Caco-2 (cell line): Measurements from ENCODE around the gene CMTR1. TPM values are rescaled to one million over a fixed set of nuclear protein-coding genes. Genes with fewer than 3 reads are reported as not detected.

Experiments used
- BruUV-seq: library from RNA; stranded (reverse); fragments of 400-500 nt; replicated peaks from 2 replicates; lab custom pipeline; 2021; lab: Mats Ljungman, UMichigan
- CTCF ChIA-PET: fragments of 300-600 bp; sonication (Branson Sonifier 250); formaldehyde crosslinking; loops from one replicate; lab custom pipeline; 2022; ENCODE audit warnings: antibody characterized with exemption; lab: Charles Lee
- POLR2A ChIA-PET: fragments of 300-600 bp; sonication (Branson Sonifier 250); formaldehyde crosslinking; loops from one replicate; lab custom pipeline; 2022; ENCODE audit warnings: antibody characterized with exemption; lab: Charles Lee
- DNase-seq, 2 experiments: peaks; one replicate each; pipeline versions ENCODE4 v3.0.0 to v3.0.0-alpha.2; 2020 to 2022
- H3K27me3 ChIP-seq: replicated peaks from 2 replicates; pipeline ENCODE4 v1.6.0; 2011; ENCODE audit warnings: low read length; ENCODE audit not compliant: control insufficient read depth, insufficient read depth
- H3K36me3 ChIP-seq: 2 replicates; pipeline ENCODE4 v1.5.1; 2011; ENCODE audit warnings: low read length; ENCODE audit not compliant: control insufficient read depth, insufficient read depth
- H3K4me1 ChIP-seq: fragments of 250-450 bp; sonication (Bioruptor Pico); 2 replicates; pipeline ENCODE4 v1.5.1; 2020; ENCODE audit warnings: mild to moderate bottlenecking
- H3K4me3 ChIP-seq: 2 replicates; pipeline ENCODE4 v1.5.1; 2011; ENCODE audit warnings: low read depth, mild to moderate bottlenecking, control low read depth, low read length
- H3K9me3 ChIP-seq: fragments of 250-450 bp; sonication (Bioruptor Pico); 2 replicates; pipeline ENCODE4 v1.5.1; 2020; ENCODE audit warnings: mild to moderate bottlenecking, moderate library complexity
- H3K27ac Mint-ChIP-seq: one replicate; pipeline ENCODE4 v1.8.0; 2022; ENCODE audit warnings: mixed read lengths; ENCODE audit not compliant: unreplicated experiment
- H3K27me3 Mint-ChIP-seq: one replicate; pipeline ENCODE4 v1.8.0; 2022; ENCODE audit warnings: mixed read lengths; ENCODE audit not compliant: insufficient read depth, unreplicated experiment
- H3K36me3 Mint-ChIP-seq: one replicate; pipeline ENCODE4 v1.8.0; 2022; ENCODE audit warnings: mild to moderate bottlenecking, mixed read lengths; ENCODE audit not compliant: insufficient read depth, unreplicated experiment
- H3K4me1 Mint-ChIP-seq: one replicate; pipeline ENCODE4 v1.8.0; 2022; ENCODE audit warnings: low read depth, mixed read lengths; ENCODE audit not compliant: unreplicated experiment
- H3K4me3 Mint-ChIP-seq: one replicate; pipeline ENCODE4 v1.8.0; 2022; ENCODE audit warnings: mild to moderate bottlenecking, moderate library complexity, mixed read lengths; ENCODE audit not compliant: unreplicated experiment
- H3K9me3 Mint-ChIP-seq: one replicate; pipeline ENCODE4 v1.8.0; 2022; ENCODE audit warnings: mixed read lengths; ENCODE audit not compliant: unreplicated experiment
- CTCF ChIP-seq, 2 experiments: fragments of 200-600 bp in 1 of 2; IDR thresholded peaks; 1 replicate in 1 of 2; 2 replicates in 1 of 2; pipeline versions ENCODE4 v1.5.1 to v1.8.0; 2011 to 2022; ENCODE audit warnings: antibody characterized with exemption in 1 of 2, control low read depth in 1 of 2, inconsistent platforms in 1 of 2, low read depth in 1 of 2, low read length in 1 of 2, mild to moderate bottlenecking in 1 of 2, moderate library complexity in 1 of 2; ENCODE audit not compliant: insufficient read depth in 1 of 2, severe bottlenecking in 1 of 2, unreplicated experiment in 1 of 2
- intact Hi-C: fragments of 100-400 bp; cut with micrococcal nuclease; formaldehyde crosslinking; loops from one replicate; pipeline ENCODE4 v1.10.0; 2022; ENCODE audit not compliant: unreplicated experiment
- total RNA-seq: library from RNA; stranded (reverse); gene quantifications from 2 replicates; pipeline ENCODE4 v1.2.3, GENCODE V29; 2022

CMTR1 gene
- total RNA-seq, 1 experiment from 2014 or later: 40.8 TPM

GRCh38 chr6:37467718-37468117, 34.7 kb downstream of the CMTR1 start:
- intact Hi-C loops: no loop called here
- CTCF ChIA-PET: interaction anchor here (0.7 kb wide), 1 partner anchor 1409 kb away, joined by 3 read pairs; no protein-coding TSS in a partner anchor
- no peaks in the 10 kb centered on the region for H3K9me3 Mint-ChIP-seq
- POLR2A ChIA-PET: no interaction called here
- Histone ChIP-seq H3K36me3 (peaks cover 4% of the 10 kb centered on the region), H3K4me1 (no peaks in the 10 kb centered on the region), H3K4me3 (no peak overlapping the region), H3K9me3 (no peaks in the 10 kb centered on the region), H3K27me3 (no peaks in the 10 kb centered on the region)
- H3K36me3 Mint-ChIP-seq: peaks cover 43% of the 10 kb centered on the region
- no peak for TF ChIP-seq CTCF (IDR thresholded peaks at IDR 0.05; ENCODE audit: insufficient read depth in 1 of 2, low read depth in 1 of 2, low read length in 1 of 2, severe bottlenecking in 1 of 2, unreplicated experiment in 1 of 2)
- no peak for DNase-seq
- no peak overlapping the region for H3K27ac Mint-ChIP-seq
- no peaks in the 10 kb centered on the region for H3K27me3 Mint-ChIP-seq
- no peak overlapping the region for H3K4me3 Mint-ChIP-seq
- BruUV-seq: no TSS peak
- no peaks in the 10 kb centered on the region for H3K4me1 Mint-ChIP-seq

GRCh38 chr6:37473364-37474095, 40.5 kb downstream of the CMTR1 start:
- Mint-ChIP-seq H3K4me3 (no peak overlapping the region), H3K9me3 (no peaks in the 10 kb centered on the region), H3K36me3 (peaks cover 32% of the 10 kb centered on the region), H3K27ac (no peak overlapping the region), H3K4me1 (no peaks in the 10 kb centered on the region), H3K27me3 (no peaks in the 10 kb centered on the region)
- Histone ChIP-seq H3K36me3 (peaks cover 4% of the 10 kb centered on the region), H3K27me3 (no peaks in the 10 kb centered on the region), H3K4me1 (no peaks in the 10 kb centered on the region), H3K9me3 (no peaks in the 10 kb centered on the region), H3K4me3 (no peak overlapping the region)
- BruUV-seq: no TSS peak
- ChIA-PET CTCF (no interaction called here), POLR2A (no interaction called here)
- no peak for TF ChIP-seq CTCF (IDR thresholded peaks at IDR 0.05; ENCODE audit: insufficient read depth in 1 of 2, low read depth in 1 of 2, low read length in 1 of 2, severe bottlenecking in 1 of 2, unreplicated experiment in 1 of 2)
- DNase-seq: no peak
- intact Hi-C loops: no loop called here

- Mint-ChIP-seq H3K36me3 (peaks cover 32% of the 10 kb centered on the region), H3K9me3 (no peaks in the 10 kb centered on the region), H3K4me3 (no peak overlapping the region), H3K4me1 (no peaks in the 10 kb centered on the region), H3K27me3 (no peaks in the 10 kb centered on the region), H3K27ac (no peak overlapping the region)
- Histone ChIP-seq H3K4me3 (no peak overlapping the region), H3K27me3 (no peaks in the 10 kb centered on the region), H3K4me1 (no peaks in the 10 kb centered on the region), H3K36me3 (peaks cover 5% of the 10 kb centered on the region), H3K9me3 (no peaks in the 10 kb centered on the region)
- no TSS peak for BruUV-seq
- ChIA-PET POLR2A (no interaction called here), CTCF (no interaction called here)
- DNase-seq: no peak
- intact Hi-C loops: no loop called here
- TF ChIP-seq CTCF (IDR thresholded peaks at IDR 0.05; ENCODE audit: insufficient read depth in 1 of 2, low read depth in 1 of 2, low read length in 1 of 2, severe bottlenecking in 1 of 2, unreplicated experiment in 1 of 2): no peak
Measured at GRCh38 chr6:37474316-37474715, 41.3 kb downstream of the CMTR1 start.
